GM13977 (cell line): Measurements from ENCODE around the gene RAD17.

Experiments used
- DNase-seq: peaks from one replicate; pipeline ENCODE4 v3.0.0; 2012; ENCODE audit warnings: low spot score
- CTCF ChIP-seq: IDR thresholded peaks from 2 replicates; pipeline ENCODE4 v1.5.1; 2012; ENCODE audit warnings: mild to moderate bottlenecking, control low read depth; ENCODE audit not compliant: insufficient read depth; ENCODE audit errors: extremely low read depth, missing control alignments
- in situ Hi-C: fragments of 300-500 bp; cut with MboI; formaldehyde crosslinking; loops from one replicate; pipeline ENCODE4 v1.12.0; 2022; ENCODE audit warnings: low sequenced_read_pairs, low pct_unique_long_range_greater_than_20kb, mixed read lengths, inconsistent platforms; ENCODE audit not compliant: unreplicated experiment

The RAD17 gene

GRCh38 chr5:69335341-69335935, 34.2 kb upstream of the RAD17 start:
- no peak for DNase-seq
- no peak for TF ChIP-seq CTCF
- in situ Hi-C loops, result no loop called here

GRCh38 chr5:69341520-69342161, 28.0 kb upstream of the RAD17 start:
- no peak for DNase-seq
- TF ChIP-seq CTCF, result no peak
- in situ Hi-C loops, result no loop called here

GRCh38 chr5:69343083-69343482, 26.5 kb upstream of the RAD17 start:
- DNase-seq, result no peak
- TF ChIP-seq CTCF, result no peak
- in situ Hi-C loops, result no loop called here

- no peak for TF ChIP-seq CTCF
- no peak for DNase-seq
- in situ Hi-C loops, result loop anchor here (25.0 kb wide), 1 partner anchor 263 kb away; the partner anchor contains the start of gene SLC30A5
Observed at GRCh38 chr5:69350664-69351063, 19.0 kb upstream of the RAD17 start.

DNA sequence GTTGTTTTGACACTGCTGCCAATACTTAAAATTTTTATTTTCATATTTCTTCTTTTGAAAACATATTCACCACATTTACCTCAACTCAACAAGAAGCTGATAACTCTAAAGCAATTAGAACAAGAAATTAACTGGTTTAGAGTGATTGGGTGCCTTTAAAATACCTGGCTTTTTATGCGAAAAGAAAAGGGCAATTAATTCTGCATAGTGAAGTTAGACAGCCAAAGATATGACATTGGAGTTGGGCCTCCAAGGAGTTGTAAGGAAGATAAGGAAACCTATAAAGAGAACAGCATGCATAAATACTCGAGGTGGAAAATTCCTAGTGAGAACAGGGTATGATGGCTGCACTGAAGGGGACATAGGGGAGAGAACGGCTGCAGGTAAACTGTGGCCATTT, 9.9 kb upstream of the RAD17 start:
- DNase-seq, result no peak
- in situ Hi-C loops, result loop anchor here (25.0 kb wide), 1 partner anchor 272 kb away; the partner anchor contains the start of gene SLC30A5
- no peak for TF ChIP-seq CTCF

GRCh38 chr5:69360442-69360841, 9.2 kb upstream of the RAD17 start:
- no peak for TF ChIP-seq CTCF
- in situ Hi-C loops, result loop anchor here (25.0 kb wide), 1 partner anchor 273 kb away; the partner anchor contains the start of gene SLC30A5
- no peak for DNase-seq
